ENCODE results near the gene INTS15.
A peak's percentile ranks its signal among the peaks of the same experiment; 100 is the strongest.

INTS15 gene

GRCh38 chr7:6553448-6554044 lies 36.3 kb upstream of the INTS15 start:
- peak; percentile 4 for TF ChIP-seq CTCF (IDR thresholded peaks at IDR 0.05; ENCODE audit: low read depth, low read length)

GRCh38 chr7:6554848-6555247 lies 35.0 kb upstream of the INTS15 start:
- no peak for DNase-seq (ENCODE audit: low read depth, low spot score)
- no peak for TF ChIP-seq CTCF (IDR thresholded peaks at IDR 0.05; ENCODE audit: low read depth, low read length)
- in situ Hi-C loops (cut with HindIII; ENCODE audit: low sequenced_read_pairs), result no loop called here
- H3K4me3 ChIP-seq (ENCODE audit: low read depth, low read length), result no peak overlapping the region

More at GRCh38 chr7:6553448-6554044, 36.3 kb upstream of the INTS15 start:
- in situ Hi-C loops (cut with HindIII; ENCODE audit: low sequenced_read_pairs), result no loop called here
- H3K4me3 ChIP-seq (ENCODE audit: low read depth, low read length), result no peak overlapping the region
- DNase-seq (ENCODE audit: low read depth, low spot score), result no peak

GRCh38 chr7:6556196-6556595 lies 33.6 kb upstream of the INTS15 start:
- in situ Hi-C loops (cut with HindIII; ENCODE audit: low sequenced_read_pairs), result no loop called here
- no peak for DNase-seq (ENCODE audit: low read depth, low spot score)
- no peak overlapping the region for H3K4me3 ChIP-seq (ENCODE audit: low read depth, low read length)
- no peak for TF ChIP-seq CTCF (IDR thresholded peaks at IDR 0.05; ENCODE audit: low read depth, low read length)

GRCh38 chr7:6558837-6559236 lies 31.0 kb upstream of the INTS15 start:
- no peak for DNase-seq (ENCODE audit: low read depth, low spot score)
- peak; percentile 15 for TF ChIP-seq CTCF (IDR thresholded peaks at IDR 0.05; ENCODE audit: low read depth, low read length)
- in situ Hi-C loops (cut with HindIII; ENCODE audit: low sequenced_read_pairs), result no loop called here
- H3K4me3 ChIP-seq (ENCODE audit: low read depth, low read length), result no peak overlapping the region

GRCh38 chr7:6559896-6560295 lies 29.9 kb upstream of the INTS15 start:
- no peak overlapping the region for H3K4me3 ChIP-seq (ENCODE audit: low read depth, low read length)
- TF ChIP-seq CTCF (IDR thresholded peaks at IDR 0.05; ENCODE audit: low read depth, low read length), result no peak
- DNase-seq (ENCODE audit: low read depth, low spot score), result no peak
- in situ Hi-C loops (cut with HindIII; ENCODE audit: low sequenced_read_pairs), result no loop called here

- TF ChIP-seq CTCF (IDR thresholded peaks at IDR 0.05; ENCODE audit: low read depth, low read length), result no peak
- DNase-seq (ENCODE audit: low read depth, low spot score), result no peak
- in situ Hi-C loops (cut with HindIII; ENCODE audit: low sequenced_read_pairs), result no loop called here
- no peak overlapping the region for H3K4me3 ChIP-seq (ENCODE audit: low read depth, low read length)
Observed at GRCh38 chr7:6562106-6562505, 27.7 kb upstream of the INTS15 start.

Measured in astrocyte of the spinal cord (primary cell).